ENCODE data around the gene PRDX5.
A peak's percentile ranks its signal among the peaks of the same experiment; 100 is the strongest.

PRDX5 gene

GRCh38 chr11:64278576-64279190 is 39.2 kb upstream of the PRDX5 start:
- no peak for TF ChIP-seq TARDBP (IDR thresholded peaks at IDR 0.05)
- TF ChIP-seq LEF1 (IDR thresholded peaks at IDR 0.05; ENCODE audit: borderline replicate concordance), result no peak
- no peak for TF ChIP-seq ZNF384 (IDR thresholded peaks at IDR 0.05)
- TF ChIP-seq FOXK2 (IDR thresholded peaks at IDR 0.05), result no peak
- no peak for TF ChIP-seq PKNOX1 (IDR thresholded peaks at IDR 0.05)
- no peak for TF ChIP-seq ARNT (IDR thresholded peaks at IDR 0.05)
- TF ChIP-seq HDGF (IDR thresholded peaks at IDR 0.05; ENCODE audit: borderline replicate concordance), result no peak
- TF ChIP-seq BHLHE40 (IDR thresholded peaks at IDR 0.05; ENCODE audit: borderline replicate concordance), result no peak
- no peak for TF ChIP-seq SUZ12 (IDR thresholded peaks at IDR 0.05)
- no peak for TF ChIP-seq L3MBTL2 (conservative IDR thresholded peaks at IDR 0.05)
- no peak for TF ChIP-seq NFRKB (IDR thresholded peaks at IDR 0.05)
- no peak for TF ChIP-seq ELF4 (IDR thresholded peaks at IDR 0.05)
- no peak for TF ChIP-seq CTBP1 (IDR thresholded peaks at IDR 0.05; ENCODE audit: borderline replicate concordance)
- no peak for TF ChIP-seq SP1 (IDR thresholded peaks at IDR 0.05)
- TF ChIP-seq FOXA1 (IDR thresholded peaks at IDR 0.05), result no peak
- no peak for TF ChIP-seq FOXM1 (IDR thresholded peaks at IDR 0.05; ENCODE audit: borderline replicate concordance)
- ChIA-PET POLR2A (no interaction called here), CTCF (no interaction called here)
- DNase-seq (ENCODE audit: extremely low spot score), result no peak

GRCh38 chr11:64281957-64282770 is 35.8 kb upstream of the PRDX5 start:
- CTCF ChIA-PET, result no interaction called here
- POLR2A ChIA-PET, result interaction anchor here (8.5 kb wide), 1 partner anchor 11 kb away, joined by 81 read pairs; no protein-coding TSS in a partner anchor
- TF ChIP-seq ZNF384 (IDR thresholded peaks at IDR 0.05), result no peak
- no peak for TF ChIP-seq L3MBTL2 (conservative IDR thresholded peaks at IDR 0.05)
- no peak for TF ChIP-seq CTBP1 (IDR thresholded peaks at IDR 0.05; ENCODE audit: borderline replicate concordance)
- TF ChIP-seq PKNOX1 (IDR thresholded peaks at IDR 0.05), result no peak
- no peak for TF ChIP-seq SP1 (IDR thresholded peaks at IDR 0.05)
- no peak for TF ChIP-seq NFRKB (IDR thresholded peaks at IDR 0.05)
- TF ChIP-seq BHLHE40 (IDR thresholded peaks at IDR 0.05; ENCODE audit: borderline replicate concordance), result no peak
- TF ChIP-seq ARNT (IDR thresholded peaks at IDR 0.05), result no peak
- no peak for TF ChIP-seq LEF1 (IDR thresholded peaks at IDR 0.05; ENCODE audit: borderline replicate concordance)
- no peak for TF ChIP-seq FOXA1 (IDR thresholded peaks at IDR 0.05)
- no peak for TF ChIP-seq ELF4 (IDR thresholded peaks at IDR 0.05)
- no peak for TF ChIP-seq TARDBP (IDR thresholded peaks at IDR 0.05)
- TF ChIP-seq FOXM1 (IDR thresholded peaks at IDR 0.05; ENCODE audit: borderline replicate concordance), result no peak
- TF ChIP-seq FOXK2 (IDR thresholded peaks at IDR 0.05), result no peak
- no peak for TF ChIP-seq HDGF (IDR thresholded peaks at IDR 0.05; ENCODE audit: borderline replicate concordance)
- TF ChIP-seq SUZ12 (IDR thresholded peaks at IDR 0.05), result no peak
- DNase-seq (ENCODE audit: extremely low spot score), result no peak

- POLR2A ChIA-PET, result interaction anchor here (1.3 to 8.5 kb wide), 4 partner anchors 12 to 40 kb away, joined by 3 to 81 read pairs (median 6); partner anchors contain the start of genes PRDX5 and TRMT112
- TF ChIP-seq ARNT (IDR thresholded peaks at IDR 0.05), result no peak
- TF ChIP-seq CTBP1 (IDR thresholded peaks at IDR 0.05; ENCODE audit: borderline replicate concordance), result no peak
- TF ChIP-seq FOXK2 (IDR thresholded peaks at IDR 0.05), result no peak
- no peak for TF ChIP-seq TARDBP (IDR thresholded peaks at IDR 0.05)
- TF ChIP-seq ZNF384 (IDR thresholded peaks at IDR 0.05), result no peak
- TF ChIP-seq HDGF (IDR thresholded peaks at IDR 0.05; ENCODE audit: borderline replicate concordance), result no peak
- no peak for TF ChIP-seq FOXA1 (IDR thresholded peaks at IDR 0.05)
- TF ChIP-seq ELF4 (IDR thresholded peaks at IDR 0.05), result no peak
- TF ChIP-seq PKNOX1 (IDR thresholded peaks at IDR 0.05), result no peak
- TF ChIP-seq BHLHE40 (IDR thresholded peaks at IDR 0.05; ENCODE audit: borderline replicate concordance), result no peak
- TF ChIP-seq SUZ12 (IDR thresholded peaks at IDR 0.05), result no peak
- no peak for TF ChIP-seq NFRKB (IDR thresholded peaks at IDR 0.05)
- no peak for TF ChIP-seq FOXM1 (IDR thresholded peaks at IDR 0.05; ENCODE audit: borderline replicate concordance)
- TF ChIP-seq L3MBTL2 (conservative IDR thresholded peaks at IDR 0.05), result no peak
- no peak for TF ChIP-seq SP1 (IDR thresholded peaks at IDR 0.05)
- TF ChIP-seq LEF1 (IDR thresholded peaks at IDR 0.05; ENCODE audit: borderline replicate concordance), result no peak
- CTCF ChIA-PET, result interaction anchor here (1.1 kb wide), 1 partner anchor 12 kb away, joined by 12 read pairs; no protein-coding TSS in a partner anchor
- DNase-seq (ENCODE audit: extremely low spot score), result no peak
Observed at GRCh38 chr11:64283092-64283491, 34.8 kb upstream of the PRDX5 start.

- CTCF ChIA-PET, result interaction anchor here (0.5 to 1.5 kb wide), 4 partner anchors 13 to 71 kb away, joined by 3 to 8 read pairs (median 3); no protein-coding TSS in a partner anchor
- DNase-seq (ENCODE audit: extremely low spot score), result peak; percentile 97
- POLR2A ChIA-PET, result interaction anchor here (1.0 to 8.5 kb wide), 10 partner anchors 11 to 381 kb away, joined by 3 to 81 read pairs (median 6); partner anchors contain the start of genes ESRRA, PRDX5 and TRMT112
- TF ChIP-seq PKNOX1 (IDR thresholded peaks at IDR 0.05), result peak; percentile 97
- no peak for TF ChIP-seq FOXK2 (IDR thresholded peaks at IDR 0.05)
Observed at GRCh38 chr11:64284048-64284961, 33.6 kb upstream of the PRDX5 start, which contains the start of gene BAD. BAD (minus strand) TSS chr11:64284665; CDS start chr11:64284368, 297 bp downstream.

Data from HEK293T (cell line).